GM21786 (cell line): ENCODE measurements around the gene HCRTR1.

Source experiments
- ATAC-seq: cut with Tn5 transposase; IDR thresholded peaks from one replicate; pipeline ENCODE4 v1.9.1; 2021; ENCODE audit not compliant: unreplicated experiment

The HCRTR1 gene

GRCh38 chr1:31617218-31617915 is at the start of gene HCRTR1:
Gene HCRTR1, plus strand, starts transcription at chr1:31617689. Its CDS starts 1,504 bp downstream, at chr1:31619193.
- ATAC-seq: no peak

- ATAC-seq: no peak
Measured at GRCh38 chr1:31567956-31568570, 49.4 kb upstream of the HCRTR1 start.

GRCh38 chr1:31568895-31569595 is 48.4 kb upstream of the HCRTR1 start:
- ATAC-seq: no peak

GRCh38 chr1:31569596-31570173 is 47.8 kb upstream of the HCRTR1 start:
- ATAC-seq: no peak

GRCh38 chr1:31570228-31570627 is 47.3 kb upstream of the HCRTR1 start:
- ATAC-seq: no peak

- ATAC-seq: no peak
Measured at GRCh38 chr1:31570906-31571305, 46.6 kb upstream of the HCRTR1 start.

- no peak for ATAC-seq
Measured at GRCh38 chr1:31571340-31572295, 45.9 kb upstream of the HCRTR1 start.

GRCh38 chr1:31572323-31573104 is 45.0 kb upstream of the HCRTR1 start:
- no peak for ATAC-seq

GRCh38 chr1:31573261-31573660 is 44.2 kb upstream of the HCRTR1 start:
- ATAC-seq: no peak

- ATAC-seq: no peak
Measured at GRCh38 chr1:31574749-31575368, 42.6 kb upstream of the HCRTR1 start.

GRCh38 chr1:31575369-31576140 is 41.9 kb upstream of the HCRTR1 start:
- no peak for ATAC-seq

GRCh38 chr1:31576201-31576669 is 41.3 kb upstream of the HCRTR1 start, which contains the start of gene TINAGL1:
Gene TINAGL1, plus strand, starts transcription at chr1:31576515. Its CDS starts 634 bp downstream, at chr1:31577149.
- no peak for ATAC-seq

GRCh38 chr1:31576743-31577455 is 40.6 kb upstream of the HCRTR1 start:
- ATAC-seq: no peak

- ATAC-seq: no peak
Measured at GRCh38 chr1:31577515-31578192, 39.8 kb upstream of the HCRTR1 start.

- no peak for ATAC-seq
Measured at GRCh38 chr1:31579374-31579773, 38.1 kb upstream of the HCRTR1 start.

GRCh38 chr1:31580513-31580870 is 37.0 kb upstream of the HCRTR1 start:
- ATAC-seq: no peak

GRCh38 chr1:31580891-31581603 is 36.4 kb upstream of the HCRTR1 start:
- no peak for ATAC-seq
